Left kidney (tissue), 2 donors: ENCODE measurements around the gene RPL32. TPM values are rescaled to one million over a fixed set of nuclear protein-coding genes. Genes with fewer than 3 reads are reported as not detected.

ENCODE experiments used
- DNase-seq: peaks from one replicate; pipeline ENCODE4 v3.0.0-alpha.2; 2013
- polyA plus RNA-seq: library from polyadenylated mRNA; unstranded; fragments of 120-200 nt; gene quantifications from one replicate; pipeline ENCODE4 v1.2.1, GENCODE V29; 2013; ENCODE audit not compliant: insufficient read length

RPL32 gene
- polyA plus RNA-seq, 1 donor: 1,889 TPM

GRCh38 chr3:12785096-12785495, 56.3 kb downstream of the RPL32 start:
- no peak for DNase-seq

Other genes with a start within 250 kb of the RPL32 start
- gene RAF1, start 177.4 kb downstream of the RPL32 start, polyA plus RNA-seq: 160 TPM
- gene TMEM40, start 82.3 kb downstream of the RPL32 start, polyA plus RNA-seq: 2.2 TPM
- 7.5 TPM for gene CAND2, start 44.9 kb downstream of the RPL32 start, polyA plus RNA-seq
- 32.1 TPM for gene IQSEC1, start 231.9 kb upstream of the RPL32 start, polyA plus RNA-seq